B cell (primary cell): ENCODE measurements around the gene AADAT. TPM values are rescaled to one million over a fixed set of nuclear protein-coding genes. Genes with fewer than 3 reads are reported as not detected.

ENCODE experiments used
- ATAC-seq: fragments of 200-7000 bp; cut with Tn5 transposase; one replicate; pipeline ENCODE4 v1.10.0; 2021; ENCODE audit warnings: low read depth, mild to moderate bottlenecking, moderate number of reproducible peaks, moderate library complexity
- CTCF ChIA-PET: fragments of 350-600 bp; sonication (Branson Sonifier 250); formaldehyde crosslinking; loops from one replicate; lab custom pipeline; 2021; ENCODE audit warnings: antibody characterized with exemption, inconsistent platforms; lab: Charles Lee
- POLR2A ChIA-PET: fragments of 350-600 bp; sonication (Branson Sonifier 250); formaldehyde crosslinking; loops from one replicate; lab custom pipeline; 2021; ENCODE audit warnings: antibody characterized with exemption; lab: Charles Lee
- DNase-seq: peaks from one replicate; pipeline ENCODE4 v3.0.0; 2013
- H2AFZ ChIP-seq: 2 replicates; pipeline ENCODE4 v1.6.1; 2012; ENCODE audit warnings: mild to moderate bottlenecking, low read depth, low read length; ENCODE audit not compliant: insufficient read depth, poor library complexity, severe bottlenecking
- H3K27ac ChIP-seq, 2 donors: 1 replicate in 1 of 2; 2 replicates in 1 of 2; pipeline ENCODE4 v1.5.1; 2012 to 2013; ENCODE audit warnings: low read length in 2 of 2, mild to moderate bottlenecking in 2 of 2, moderate library complexity in 1 of 2
- H3K27me3 ChIP-seq, 4 experiments: fragments of 200-600 bp in 1 of 4; sonication (generic) in 1 of 4; replicated peaks in 1 of 4; 1 replicate in 2 of 4; 2 replicates in 2 of 4; pipeline versions ENCODE4 v1.6.1 to v1.7.0; 2013 to 2016; ENCODE audit warnings: low read length in 3 of 4, mild to moderate bottlenecking in 2 of 4, mixed read lengths in 1 of 4, moderate library complexity in 1 of 4; ENCODE audit not compliant: insufficient read depth in 4 of 4, control insufficient read depth in 3 of 4; ENCODE audit errors: control extremely low read depth in 1 of 4
- H3K36me3 ChIP-seq, 2 experiments: replicated peaks in 1 of 2; 1 replicate in 1 of 2; 2 replicates in 1 of 2; pipeline versions ENCODE4 v1.6.1 to v1.7.1; 2013; ENCODE audit warnings: low read length in 1 of 2; ENCODE audit not compliant: insufficient read depth in 2 of 2, control insufficient read depth in 1 of 2; ENCODE audit errors: control extremely low read depth in 1 of 2, extremely low read depth in 1 of 2
- H3K4me1 ChIP-seq, 2 donors: fragments of 200-600 bp in 1 of 2; sonication (generic) in 1 of 2; 1 replicate in 1 of 2; 2 replicates in 1 of 2; pipeline versions ENCODE4 v1.5.1 to v1.6.1; 2013 to 2017; ENCODE audit warnings: low read length in 2 of 2; ENCODE audit not compliant: control insufficient read depth in 2 of 2, insufficient read depth in 2 of 2
- H3K4me2 ChIP-seq: replicated peaks from 2 replicates; pipeline ENCODE3; 2012; ENCODE audit warnings: mild to moderate bottlenecking, low read depth, low read length; ENCODE audit not compliant: poor library complexity, severe bottlenecking
- H3K4me3 ChIP-seq, 5 experiments: fragments of 200-600 bp in 1 of 5; sonication (generic) in 1 of 5; 1 replicate in 3 of 5; 2 replicates in 2 of 5; pipeline versions ENCODE4 v1.5.1 to v1.7.0; 2011 to 2016; ENCODE audit warnings: low read length in 4 of 5, mild to moderate bottlenecking in 4 of 5, low read depth in 2 of 5, control low read depth in 1 of 5, moderate library complexity in 1 of 5; ENCODE audit not compliant: insufficient read depth in 1 of 5; ENCODE audit errors: control extremely low read depth in 1 of 5, extremely low read depth in 1 of 5
- H3K79me2 ChIP-seq: fragments of 200-600 bp; sonication (generic); one replicate; pipeline ENCODE4 v1.6.0; 2016; ENCODE audit warnings: low read length; ENCODE audit not compliant: control insufficient read depth, insufficient read depth
- H3K9ac ChIP-seq: fragments of 200-600 bp; sonication (generic); 2 replicates; pipeline ENCODE4 v1.6.1; 2017; ENCODE audit warnings: mild to moderate bottlenecking, low read length, moderate library complexity
- H3K9me3 ChIP-seq, 3 donors: one replicate each; pipeline versions ENCODE4 v1.6.1 to v1.7.1; 2013; ENCODE audit warnings: low read length in 2 of 3; ENCODE audit not compliant: control insufficient read depth in 2 of 3, insufficient read depth in 1 of 3; ENCODE audit errors: control extremely low read depth in 1 of 3
- H4K20me1 ChIP-seq: 2 replicates; pipeline ENCODE4 v1.6.0; 2012; ENCODE audit warnings: mild to moderate bottlenecking, low read length; ENCODE audit not compliant: insufficient read depth, control insufficient read depth, poor library complexity, severe bottlenecking
- H3K27ac Mint-ChIP-seq: one replicate; pipeline ENCODE4 v1.8.0; 2021; ENCODE audit warnings: mixed read lengths
- H3K27me3 Mint-ChIP-seq: one replicate; pipeline ENCODE4 v1.8.0; 2021; ENCODE audit warnings: mixed read lengths
- H3K4me1 Mint-ChIP-seq: one replicate; pipeline ENCODE4 v1.8.0; 2021; ENCODE audit warnings: mixed read lengths
- H3K4me3 Mint-ChIP-seq: one replicate; pipeline ENCODE4 v1.8.0; 2021; ENCODE audit warnings: mixed read lengths
- H3K9me3 Mint-ChIP-seq: one replicate; pipeline ENCODE4 v1.8.0; 2022; ENCODE audit warnings: mixed read lengths; ENCODE audit not compliant: insufficient read depth
- CTCF ChIP-seq: fragments of 200-600 bp; IDR thresholded peaks from one replicate; pipeline ENCODE4 v1.8.0; 2022; ENCODE audit warnings: antibody characterized with exemption, mild to moderate bottlenecking
- EZH2 ChIP-seq: IDR thresholded peaks from 2 replicates; pipeline ENCODE4 v1.6.1; 2012; ENCODE audit warnings: borderline replicate concordance, low read depth, mild to moderate bottlenecking, moderate library complexity, low read length; ENCODE audit not compliant: insufficient read depth, poor library complexity, severe bottlenecking
- WGBS: methylation state at CpG from one replicate; pipeline ENCODE4 v1.1.5; 2013; ENCODE audit warnings: missing lambda C conversion rate; ENCODE audit not compliant: insufficient coverage; 5-methylcytosine and 5-hydroxymethylcytosine counted together
- intact Hi-C: fragments of 100-400 bp; cut with micrococcal nuclease; formaldehyde crosslinking; loops from one replicate; pipeline ENCODE4 v1.10.0; 2022
- polyA plus RNA-seq: library from polyadenylated mRNA; depleted of rRNA; stranded (reverse); fragments of >200 nt; gene quantifications from 2 replicates; pipeline ENCODE4 v1.2.3, GENCODE V29; 2012
- total RNA-seq, 2 donors: library from RNA; stranded (reverse); fragments of 120-200 nt in 1 of 2; gene quantifications; 1 replicate in 1 of 2; 2 replicates in 1 of 2; pipeline versions ENCODE4 v1.2.3 to v1.2.4, GENCODE V29; 2013 to 2022

The AADAT gene
- total and polyA plus RNA-seq, 2 donors (not counting 1 experiment from before 2014, with no cell fraction given): not detected

GRCh38 chr4:170017252-170017651 is 72.5 kb downstream of the AADAT start:
- CTCF ChIA-PET: no interaction called here
- 100% methylated on average over 1 of the region's 3 CpGs for WGBS
- intact Hi-C loops: no loop called here

GRCh38 chr4:170015285-170015684 is 74.5 kb downstream of the AADAT start:
- H3K27me3 Mint-ChIP-seq: peaks cover 7% of the 10 kb centered on the region
- no peak overlapping the region for H3K27ac Mint-ChIP-seq
- CTCF ChIA-PET: interaction anchor here (0.9 kb wide), 1 partner anchor 10 kb away, joined by 5 read pairs; no protein-coding TSS in a partner anchor
- H3K27ac ChIP-seq: no peak overlapping the region
- no peaks in the 10 kb centered on the region for H3K79me2 ChIP-seq
- H3K27me3 ChIP-seq: no peaks in the 10 kb centered on the region
- no peak overlapping the region for H3K4me3 ChIP-seq
- peaks cover 4% of the 10 kb centered on the region for H3K4me1 Mint-ChIP-seq
- H3K9ac ChIP-seq: no peak overlapping the region
- no peak overlapping the region for H3K4me2 ChIP-seq
- intact Hi-C loops: no loop called here
- no peak overlapping the region for H3K4me3 Mint-ChIP-seq
- TF ChIP-seq EZH2 (no peak), CTCF (no peak)
- no peaks in the 10 kb centered on the region for H3K9me3 Mint-ChIP-seq
- no peaks in the 10 kb centered on the region for H3K4me1 ChIP-seq
- H2AFZ ChIP-seq: no peak overlapping the region
- POLR2A ChIA-PET: no interaction called here
- H3K9me3 ChIP-seq: no peaks in the 10 kb centered on the region
- H3K36me3 ChIP-seq: no peaks in the 10 kb centered on the region
- ATAC-seq: no peak
- no peak for DNase-seq
- WGBS: 94% methylated on average over 3 of the region's 4 CpGs
- H4K20me1 ChIP-seq: no peaks in the 10 kb centered on the region

More at GRCh38 chr4:170017252-170017651, 72.5 kb downstream of the AADAT start:
- Histone ChIP-seq H3K9ac (no peak overlapping the region), H2AFZ (no peak overlapping the region), H3K27me3 (no peaks in the 10 kb centered on the region), H3K79me2 (no peaks in the 10 kb centered on the region), H3K36me3 (no peaks in the 10 kb centered on the region), H3K27ac (no peak overlapping the region), H3K4me2 (no peak overlapping the region), H3K4me1 (no peaks in the 10 kb centered on the region), H3K9me3 (no peaks in the 10 kb centered on the region), H4K20me1 (no peaks in the 10 kb centered on the region), H3K4me3 (no peak overlapping the region)
- H3K27me3 Mint-ChIP-seq: peaks cover 6% of the 10 kb centered on the region
- ATAC-seq: no peak
- no peaks in the 10 kb centered on the region for H3K4me1 Mint-ChIP-seq
- no peak for DNase-seq
- POLR2A ChIA-PET: no interaction called here
- no peaks in the 10 kb centered on the region for H3K9me3 Mint-ChIP-seq
- TF ChIP-seq EZH2 (no peak), CTCF (no peak)
- no peak overlapping the region for H3K27ac Mint-ChIP-seq
- no peak overlapping the region for H3K4me3 Mint-ChIP-seq
